ENCODE results near the gene CHURC1.

Gene CHURC1

DNA sequence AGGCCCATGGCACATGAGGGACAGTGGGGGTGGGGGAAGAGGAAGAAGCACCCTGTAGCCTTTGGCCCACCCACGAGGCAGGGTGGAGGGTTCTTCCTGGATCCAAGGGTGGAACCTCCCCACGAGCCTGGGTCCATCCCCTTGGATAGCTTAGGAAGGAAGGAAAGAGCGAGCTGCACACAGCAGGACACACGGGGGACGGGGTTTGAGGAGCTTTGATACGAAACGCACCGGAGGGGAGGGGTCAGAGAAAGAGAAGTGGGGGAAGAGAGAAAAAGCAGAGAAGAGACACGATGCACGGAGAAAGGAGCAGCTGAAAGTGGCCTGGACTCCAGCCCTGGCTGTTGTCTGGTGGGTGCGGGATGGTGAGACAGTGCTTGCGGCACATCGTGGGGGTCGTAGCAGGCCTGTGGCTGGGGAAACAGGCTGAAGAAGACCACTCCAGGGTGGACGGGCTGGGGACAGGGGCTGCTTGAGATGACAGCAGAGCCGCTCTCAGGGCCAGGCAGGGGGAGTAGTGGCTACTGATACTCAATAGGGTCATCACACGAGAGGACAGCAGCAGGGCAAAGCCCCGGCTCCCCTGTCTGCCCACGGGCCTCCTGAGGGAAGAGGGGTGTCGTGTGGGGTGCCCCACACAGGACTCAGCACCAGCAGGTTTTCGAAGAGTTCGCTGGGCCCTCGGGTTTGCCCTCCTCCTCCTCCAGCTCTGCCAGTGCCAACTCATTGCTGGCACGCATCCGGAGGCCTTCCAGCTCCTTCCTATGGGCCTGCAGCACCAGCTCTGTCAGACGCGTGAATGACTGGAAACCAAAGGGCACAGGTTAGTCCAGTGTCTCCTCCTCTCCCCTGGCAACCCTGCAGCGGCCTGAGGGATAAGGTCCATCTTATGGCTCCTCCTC, 33.7 kb downstream of the CHURC1 start:
- no peak for DNase-seq (ENCODE audit: extremely low read depth, low read depth)
- TF ChIP-seq, protein P1, sequence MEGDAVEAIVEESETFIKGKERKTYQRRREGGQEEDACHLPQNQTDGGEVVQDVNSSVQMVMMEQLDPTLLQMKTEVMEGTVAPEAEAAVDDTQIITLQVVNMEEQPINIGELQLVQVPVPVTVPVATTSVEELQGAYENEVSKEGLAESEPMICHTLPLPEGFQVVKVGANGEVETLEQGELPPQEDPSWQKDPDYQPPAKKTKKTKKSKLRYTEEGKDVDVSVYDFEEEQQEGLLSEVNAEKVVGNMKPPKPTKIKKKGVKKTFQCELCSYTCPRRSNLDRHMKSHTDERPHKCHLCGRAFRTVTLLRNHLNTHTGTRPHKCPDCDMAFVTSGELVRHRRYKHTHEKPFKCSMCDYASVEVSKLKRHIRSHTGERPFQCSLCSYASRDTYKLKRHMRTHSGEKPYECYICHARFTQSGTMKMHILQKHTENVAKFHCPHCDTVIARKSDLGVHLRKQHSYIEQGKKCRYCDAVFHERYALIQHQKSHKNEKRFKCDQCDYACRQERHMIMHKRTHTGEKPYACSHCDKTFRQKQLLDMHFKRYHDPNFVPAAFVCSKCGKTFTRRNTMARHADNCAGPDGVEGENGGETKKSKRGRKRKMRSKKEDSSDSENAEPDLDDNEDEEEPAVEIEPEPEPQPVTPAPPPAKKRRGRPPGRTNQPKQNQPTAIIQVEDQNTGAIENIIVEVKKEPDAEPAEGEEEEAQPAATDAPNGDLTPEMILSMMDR (IDR thresholded peaks at IDR 0.05; ENCODE audit: low read depth, low read length, missing control alignments), result no peak
- no peak overlapping the region for H3K4me3 ChIP-seq (replicated peaks; ENCODE audit: low read depth, low read length)

DNA sequence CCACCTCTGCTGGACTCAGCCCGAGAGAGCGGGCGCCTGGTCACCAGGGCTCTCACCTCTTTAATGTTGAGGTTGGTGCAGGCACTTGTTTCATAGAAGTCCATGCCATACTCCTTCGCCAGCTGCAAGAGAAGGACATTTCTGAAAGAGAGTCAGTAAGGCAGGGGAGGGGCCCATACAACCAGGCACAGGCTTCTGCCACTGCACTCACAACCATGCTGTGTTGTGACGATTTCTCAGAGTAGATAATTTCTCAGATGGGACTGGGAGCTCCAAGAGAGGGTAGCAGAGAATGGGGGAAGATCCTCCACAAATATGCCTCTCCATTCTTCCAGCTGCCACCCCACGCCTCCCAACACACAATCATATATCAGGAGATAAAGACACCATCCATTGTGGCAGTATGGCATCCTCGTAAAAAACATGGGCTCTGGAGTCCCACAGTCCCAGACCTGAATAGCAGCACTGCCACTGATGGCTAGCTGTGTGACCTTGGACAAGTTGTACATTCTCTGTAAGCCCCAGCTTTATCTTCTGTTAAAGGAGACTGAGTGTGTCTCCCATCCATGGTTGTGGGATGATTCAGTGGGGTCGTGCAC, 34.5 kb downstream of the CHURC1 start:
- DNase-seq (ENCODE audit: extremely low read depth, low read depth), result no peak
- TF ChIP-seq, protein P1 (IDR thresholded peaks at IDR 0.05; ENCODE audit: low read depth, low read length, missing control alignments), result no peak
- no peak overlapping the region for H3K4me3 ChIP-seq (replicated peaks; ENCODE audit: low read depth, low read length)

DNA sequence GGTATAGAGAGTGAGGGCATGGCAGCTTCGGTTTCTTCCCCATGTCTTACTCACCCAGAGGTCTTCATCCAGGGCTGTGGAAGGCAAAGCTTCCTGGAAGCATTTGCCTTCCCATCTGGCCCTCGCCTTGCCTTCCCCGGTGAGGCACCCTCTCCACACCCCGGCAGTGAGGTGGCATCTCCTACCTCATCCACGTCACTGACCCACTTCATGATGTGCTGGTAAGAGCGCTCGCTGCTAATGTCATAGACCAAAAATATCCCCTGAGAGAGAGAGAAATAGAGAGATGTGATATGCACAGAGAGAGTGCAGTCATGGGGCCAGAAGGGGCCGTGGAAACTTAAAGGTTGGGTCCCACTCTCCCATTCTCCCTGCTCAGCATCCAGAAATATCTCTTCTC, 36.6 kb downstream of the CHURC1 start:
- H3K4me3 ChIP-seq (replicated peaks; ENCODE audit: low read depth, low read length), result no peak overlapping the region
- DNase-seq (ENCODE audit: extremely low read depth, low read depth), result no peak
- TF ChIP-seq, protein P1 (IDR thresholded peaks at IDR 0.05; ENCODE audit: low read depth, low read length, missing control alignments), result no peak

DNA sequence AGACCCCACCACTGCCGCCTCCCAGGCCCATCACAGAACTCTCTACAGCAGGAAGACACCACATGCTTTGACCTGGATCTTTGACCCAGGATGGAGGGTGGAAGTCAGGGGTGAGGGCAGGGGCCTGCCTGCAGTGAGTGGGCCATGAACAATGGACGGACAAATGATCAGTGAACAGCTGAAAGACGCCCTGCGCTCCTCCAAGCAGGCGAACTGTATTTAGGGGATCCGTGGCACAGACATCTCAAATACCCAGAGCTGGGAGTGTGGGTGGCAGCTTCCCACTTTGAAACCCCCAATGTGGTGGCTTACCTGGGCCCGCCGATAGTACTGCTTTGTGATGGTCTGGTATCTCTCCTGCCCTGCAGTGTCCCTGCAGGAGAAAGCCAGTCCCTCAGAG, 37.0 kb downstream of the CHURC1 start:
- TF ChIP-seq, protein P1 (IDR thresholded peaks at IDR 0.05; ENCODE audit: low read depth, low read length, missing control alignments), result no peak
- no peak for DNase-seq (ENCODE audit: extremely low read depth, low read depth)
- no peak overlapping the region for H3K4me3 ChIP-seq (replicated peaks; ENCODE audit: low read depth, low read length)

DNA sequence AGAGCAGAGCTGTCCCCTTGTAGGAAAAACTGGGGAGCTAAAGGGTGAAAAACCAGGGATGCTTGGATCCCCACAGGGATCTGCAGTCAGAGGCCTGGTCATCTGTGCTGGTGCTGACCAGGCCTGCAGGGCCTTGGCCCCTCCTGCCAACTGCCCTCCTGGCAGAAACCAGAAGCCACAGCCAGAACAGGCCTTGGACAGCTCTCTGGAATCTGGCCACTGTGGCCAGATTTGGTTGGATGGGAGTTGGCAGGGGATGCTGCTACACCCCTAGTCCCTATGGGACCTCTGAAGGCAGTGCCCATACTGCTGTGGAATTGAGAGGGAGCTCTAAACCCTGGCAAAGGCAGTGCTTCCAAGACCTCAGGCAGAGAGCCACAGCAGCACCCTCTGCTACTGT, 37.5 kb downstream of the CHURC1 start:
- DNase-seq (ENCODE audit: extremely low read depth, low read depth), result no peak
- TF ChIP-seq, protein P1 (IDR thresholded peaks at IDR 0.05; ENCODE audit: low read depth, low read length, missing control alignments), result no peak

DNA sequence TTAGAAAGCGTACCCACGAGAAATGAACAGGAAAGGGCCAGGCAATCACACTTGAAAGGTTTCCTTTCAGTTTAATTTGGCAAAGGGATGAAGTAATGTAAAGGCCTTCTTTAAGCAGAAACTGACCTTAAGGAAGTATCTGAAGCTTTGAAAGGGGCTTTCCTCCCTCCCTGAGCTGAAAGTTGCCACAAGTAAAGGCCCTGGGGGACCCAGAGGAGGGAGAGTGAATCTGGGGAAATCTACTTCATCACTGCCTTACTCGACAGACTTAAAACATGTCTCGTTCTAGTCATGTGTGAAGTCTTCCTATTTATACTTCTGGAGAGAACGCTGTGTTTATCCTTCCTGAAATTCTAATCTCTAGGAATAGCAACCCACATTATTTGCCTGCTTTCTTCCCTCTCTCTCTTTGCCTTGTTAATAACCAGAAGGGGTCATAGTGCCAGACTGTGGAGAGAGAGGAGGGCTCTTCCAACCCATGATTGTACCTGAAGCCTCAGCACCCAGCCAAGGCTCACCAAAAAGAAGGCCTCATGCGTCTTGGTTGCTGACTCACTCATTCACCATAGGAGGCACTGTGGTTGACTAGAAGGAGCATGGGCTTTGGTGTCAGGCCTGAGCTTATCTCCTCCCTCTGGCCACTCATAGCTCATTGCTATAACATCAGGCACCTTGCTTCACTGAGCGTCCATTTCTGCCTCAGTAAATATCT, 38.5 kb downstream of the CHURC1 start:
- TF ChIP-seq, protein P1 (IDR thresholded peaks at IDR 0.05; ENCODE audit: low read depth, low read length, missing control alignments), result no peak
- no peak for DNase-seq (ENCODE audit: extremely low read depth, low read depth)
- no peak overlapping the region for H3K4me3 ChIP-seq (replicated peaks; ENCODE audit: low read depth, low read length)

More for the DNA sequence above, 37.5 kb downstream of the CHURC1 start:
- H3K4me3 ChIP-seq (replicated peaks; ENCODE audit: low read depth, low read length), result no peak overlapping the region

All from HFF-Myc (cell line).